ENCODE data around the gene ALPG. TPM values are rescaled to one million over a fixed set of nuclear protein-coding genes. Genes with fewer than 3 reads are reported as not detected.
"Not testable (repeated sequence)": the region's sequence is repeated elsewhere in the genome, so short reads cannot be mapped to it uniquely, and the experiment has no call there.

ALPG gene
- total RNA-seq, 4 donors from 2014 or later, result not detected

DNA sequence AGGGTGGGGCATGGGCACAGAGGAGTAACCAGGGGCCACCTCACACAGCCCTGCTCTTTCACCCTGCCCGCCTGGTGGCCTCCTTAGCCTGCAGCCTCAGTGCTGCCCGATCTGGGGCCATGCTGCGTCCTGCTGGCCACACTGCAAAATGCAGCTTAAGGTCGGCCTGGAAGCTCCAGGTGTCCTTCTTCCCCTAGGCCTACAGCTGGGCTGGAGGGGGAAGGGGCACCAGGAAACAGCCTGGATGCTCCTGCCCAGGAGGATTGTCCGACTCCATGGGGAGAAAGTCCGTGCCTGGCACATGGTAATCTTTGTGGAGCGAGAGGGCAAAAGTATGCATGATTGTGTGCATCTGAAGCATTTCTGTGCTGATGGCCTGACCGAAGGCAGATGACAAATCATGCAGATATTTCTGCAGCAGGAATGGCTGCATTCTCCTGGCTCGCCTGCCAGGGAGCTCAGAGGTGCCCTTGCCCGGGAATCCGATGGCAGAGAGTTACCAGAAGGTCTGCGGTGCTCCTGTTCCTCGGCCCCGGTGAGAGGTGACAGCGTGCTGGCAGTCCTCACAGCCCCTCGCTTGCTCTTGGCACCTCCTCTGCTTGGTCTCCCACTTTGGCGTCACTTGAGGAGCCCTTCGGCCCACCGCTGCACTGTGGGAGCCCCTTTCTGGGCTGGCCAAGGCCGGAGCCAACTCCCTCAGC lies 40.9 kb upstream of the ALPG start:
- Histone ChIP-seq H3K9me3 (no peaks in the 10 kb centered on the region), H3K4me1 (no peaks in the 10 kb centered on the region), H3K4me3 (no peak overlapping the region), H3K27ac (no peak overlapping the region), H3K36me3 (no peaks in the 10 kb centered on the region), H3K27me3 (no peaks in the 10 kb centered on the region)
- 77 to 84% methylated on average over 17 to 20 of the region's 20 CpGs for WGBS, 2 donors
- no peak for DNase-seq (ENCODE audit: low spot score in 2 of 2)
- TF ChIP-seq EP300 (IDR thresholded peaks at IDR 0.05) (no peak), POLR2A (IDR thresholded peaks at IDR 0.05) (no peak)
- TF ChIP-seq, protein P1, sequence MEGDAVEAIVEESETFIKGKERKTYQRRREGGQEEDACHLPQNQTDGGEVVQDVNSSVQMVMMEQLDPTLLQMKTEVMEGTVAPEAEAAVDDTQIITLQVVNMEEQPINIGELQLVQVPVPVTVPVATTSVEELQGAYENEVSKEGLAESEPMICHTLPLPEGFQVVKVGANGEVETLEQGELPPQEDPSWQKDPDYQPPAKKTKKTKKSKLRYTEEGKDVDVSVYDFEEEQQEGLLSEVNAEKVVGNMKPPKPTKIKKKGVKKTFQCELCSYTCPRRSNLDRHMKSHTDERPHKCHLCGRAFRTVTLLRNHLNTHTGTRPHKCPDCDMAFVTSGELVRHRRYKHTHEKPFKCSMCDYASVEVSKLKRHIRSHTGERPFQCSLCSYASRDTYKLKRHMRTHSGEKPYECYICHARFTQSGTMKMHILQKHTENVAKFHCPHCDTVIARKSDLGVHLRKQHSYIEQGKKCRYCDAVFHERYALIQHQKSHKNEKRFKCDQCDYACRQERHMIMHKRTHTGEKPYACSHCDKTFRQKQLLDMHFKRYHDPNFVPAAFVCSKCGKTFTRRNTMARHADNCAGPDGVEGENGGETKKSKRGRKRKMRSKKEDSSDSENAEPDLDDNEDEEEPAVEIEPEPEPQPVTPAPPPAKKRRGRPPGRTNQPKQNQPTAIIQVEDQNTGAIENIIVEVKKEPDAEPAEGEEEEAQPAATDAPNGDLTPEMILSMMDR (IDR thresholded peaks at IDR 0.05), result peak in 1 of 5 experiments; percentile 22

DNA sequence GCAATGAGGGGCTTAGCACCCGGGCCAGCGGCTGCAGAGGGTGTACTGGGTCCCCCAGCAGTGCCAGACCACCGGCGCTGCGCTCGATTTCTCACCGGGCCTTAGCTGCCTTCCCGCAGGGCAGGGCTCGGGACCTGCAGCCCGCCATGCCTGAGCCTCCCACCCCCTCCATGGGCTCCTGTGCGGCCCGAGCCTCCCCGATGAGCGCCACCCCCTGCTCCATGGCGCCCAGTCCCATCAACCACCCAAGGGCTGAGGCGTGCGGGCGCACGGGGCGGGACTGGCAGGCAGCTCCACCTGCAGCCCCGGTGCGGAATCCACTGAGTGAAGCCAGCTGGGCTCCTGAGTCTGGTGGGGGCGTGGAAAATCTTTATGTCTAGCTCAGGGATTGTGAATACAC lies 40.2 kb upstream of the ALPG start:
- WGBS, 2 donors, result 89 to 96% methylated on average over 10 to 16 of the region's 23 CpGs
- not testable (repeated sequence) for H3K27ac ChIP-seq; H3K27me3 ChIP-seq; H3K4me3 ChIP-seq; H3K36me3 ChIP-seq; H3K4me1 ChIP-seq; H3K9me3 ChIP-seq; DNase-seq (ENCODE audit: low spot score in 2 of 2)

DNA sequence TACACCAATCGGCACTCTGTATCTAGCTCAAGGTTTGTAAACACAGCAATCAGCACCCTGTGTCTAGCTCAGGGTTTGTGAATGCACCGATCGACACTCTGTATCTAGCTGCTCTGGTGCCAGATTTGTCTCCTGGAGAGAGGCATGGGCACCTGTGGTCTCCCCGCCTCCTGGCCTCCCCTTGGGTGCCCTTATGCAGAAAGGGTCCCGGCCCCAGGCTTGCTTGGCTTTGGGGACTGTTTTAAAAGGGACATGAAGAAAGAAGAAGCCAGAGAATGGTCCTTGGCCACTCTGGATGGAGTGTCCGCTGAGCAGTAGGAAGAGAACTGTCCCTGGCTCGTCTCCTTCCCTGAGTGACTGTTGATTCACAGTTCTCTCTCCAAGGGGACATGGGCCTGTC lies 39.6 kb upstream of the ALPG start:
- WGBS, 2 donors, result 81 to 82% methylated on average over 7 of the region's 7 CpGs
- Histone ChIP-seq H3K36me3 (no peaks in the 10 kb centered on the region), H3K27ac (no peak overlapping the region), H3K4me1 (no peaks in the 10 kb centered on the region), H3K27me3 (no peaks in the 10 kb centered on the region), H3K4me3 (no peak overlapping the region), H3K9me3 (no peaks in the 10 kb centered on the region)
- TF ChIP-seq, protein P1 (IDR thresholded peaks at IDR 0.05), result no peak
- DNase-seq (ENCODE audit: low spot score in 2 of 2), result no peak

DNA sequence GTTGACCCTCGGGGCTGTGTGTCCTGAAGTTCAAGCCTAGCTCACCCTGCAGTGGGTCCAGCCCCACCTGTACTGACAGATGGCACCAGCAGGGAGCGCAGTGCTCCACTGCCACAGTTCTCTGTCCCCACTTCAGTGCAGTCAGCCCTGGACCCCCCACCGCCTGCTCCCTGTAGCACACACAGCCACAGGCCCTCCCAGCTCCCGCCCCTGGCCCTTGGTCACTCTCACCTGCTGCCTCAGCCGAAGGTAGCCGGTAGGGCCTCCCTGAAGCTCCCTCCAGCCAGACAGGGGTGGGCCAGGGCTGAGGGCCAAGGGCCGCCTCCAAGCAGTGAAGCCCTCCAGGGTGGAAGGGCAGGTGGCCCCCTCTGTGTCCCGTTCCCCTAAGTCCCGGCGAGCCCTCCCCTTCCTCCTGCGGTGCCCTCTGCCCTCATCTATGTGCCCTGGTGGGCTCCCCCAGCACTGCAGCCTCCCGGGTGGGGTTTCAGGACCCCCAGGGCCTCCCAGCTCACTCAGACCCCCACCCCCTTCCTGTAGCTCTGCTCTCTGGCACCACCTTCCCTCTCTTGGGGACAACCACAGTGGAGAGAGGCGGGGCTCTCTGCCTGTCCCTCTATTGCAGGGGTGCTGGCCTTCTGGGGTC lies 38.9 kb upstream of the ALPG start:
- no peaks in the 10 kb centered on the region for H3K27me3 ChIP-seq
- H3K4me1 ChIP-seq, result no peaks in the 10 kb centered on the region
- no peak overlapping the region for H3K27ac ChIP-seq
- DNase-seq (ENCODE audit: low spot score in 2 of 2), result no peak
- no peaks in the 10 kb centered on the region for H3K9me3 ChIP-seq
- no peak overlapping the region for H3K4me3 ChIP-seq
- TF ChIP-seq, protein P1 (IDR thresholded peaks at IDR 0.05), result no peak
- TF ChIP-seq POLR2A (IDR thresholded peaks at IDR 0.05) (no peak), EP300 (IDR thresholded peaks at IDR 0.05) (no peak)
- WGBS, 2 donors, result 78 to 83% methylated on average over 12 of the region's 13 CpGs
- no peaks in the 10 kb centered on the region for H3K36me3 ChIP-seq

DNA sequence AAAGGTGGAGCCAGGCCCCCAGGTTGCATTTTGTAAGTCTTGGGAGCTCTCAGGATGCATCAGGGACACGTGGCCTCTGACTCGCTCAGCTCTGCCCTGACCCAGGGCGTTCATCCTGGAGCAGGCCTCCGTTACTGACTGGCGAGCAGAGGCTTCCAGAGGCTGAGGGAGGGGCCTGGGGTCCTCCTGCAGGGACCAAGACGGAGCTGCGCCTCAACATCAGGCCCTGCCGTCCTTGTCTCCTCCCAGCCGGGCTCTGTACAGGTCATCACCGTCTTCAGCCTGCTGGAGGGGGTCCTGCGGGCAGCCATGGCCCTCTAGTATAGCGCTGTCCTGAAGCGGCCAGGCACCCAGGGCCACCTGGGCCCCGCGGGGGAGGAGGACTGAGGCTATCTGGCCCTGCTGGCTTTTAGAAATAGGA lies 38.3 kb upstream of the ALPG start:
- TF ChIP-seq EP300 (IDR thresholded peaks at IDR 0.05), result no peak
- TF ChIP-seq, protein P1 (IDR thresholded peaks at IDR 0.05), result no peak
- TF ChIP-seq POLR2A (IDR thresholded peaks at IDR 0.05), result no peak
- no peaks in the 10 kb centered on the region for H3K4me1 ChIP-seq
- H3K9me3 ChIP-seq, result no peaks in the 10 kb centered on the region
- no peak overlapping the region for H3K27ac ChIP-seq
- no peak for DNase-seq (ENCODE audit: low spot score in 2 of 2)
- no peaks in the 10 kb centered on the region for H3K36me3 ChIP-seq
- H3K27me3 ChIP-seq, result no peaks in the 10 kb centered on the region
- no peak overlapping the region for H3K4me3 ChIP-seq
- WGBS, 2 donors, result 83 to 87% methylated on average over 12 of the region's 15 CpGs
